IPS DF 4.7 (cell line): Measurements from ENCODE around the gene CGB8.
"Not testable (repeated sequence)": the region's sequence is repeated elsewhere in the genome, so short reads cannot be mapped to it uniquely, and the experiment has no call there.

Experiments
- DNase-seq: peaks from one replicate; pipeline ENCODE4 v3.0.0-alpha.2; 2013; ENCODE audit warnings: low spot score; ENCODE audit errors: extremely low read depth

The CGB8 gene

DNA sequence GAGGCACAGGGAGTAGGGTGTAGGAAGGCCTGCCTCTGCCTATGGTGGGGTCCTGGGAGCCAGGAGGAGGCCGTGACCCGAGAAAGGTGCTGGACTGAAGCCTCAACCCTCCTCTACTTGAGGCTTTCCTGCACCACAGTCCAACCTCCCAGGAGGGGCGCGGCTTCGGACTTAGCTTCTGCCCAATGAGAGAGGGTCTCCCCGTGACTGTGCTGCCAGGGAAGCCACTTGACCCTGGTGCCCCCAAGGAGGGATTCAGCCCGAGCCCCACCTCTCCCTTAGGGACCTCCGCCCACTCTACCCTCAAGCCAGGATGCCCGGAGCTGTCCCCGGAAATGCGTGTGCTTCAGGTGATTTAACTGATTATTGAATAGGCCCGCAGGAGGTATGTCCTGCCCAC lies at the start of gene CGB8:
TSS of gene CGB8 (minus strand) at position 101 of the 400 bp plus-strand sequence. CDS start 372 bp downstream, outside the sequence.
- not testable (repeated sequence) for DNase-seq

DNA sequence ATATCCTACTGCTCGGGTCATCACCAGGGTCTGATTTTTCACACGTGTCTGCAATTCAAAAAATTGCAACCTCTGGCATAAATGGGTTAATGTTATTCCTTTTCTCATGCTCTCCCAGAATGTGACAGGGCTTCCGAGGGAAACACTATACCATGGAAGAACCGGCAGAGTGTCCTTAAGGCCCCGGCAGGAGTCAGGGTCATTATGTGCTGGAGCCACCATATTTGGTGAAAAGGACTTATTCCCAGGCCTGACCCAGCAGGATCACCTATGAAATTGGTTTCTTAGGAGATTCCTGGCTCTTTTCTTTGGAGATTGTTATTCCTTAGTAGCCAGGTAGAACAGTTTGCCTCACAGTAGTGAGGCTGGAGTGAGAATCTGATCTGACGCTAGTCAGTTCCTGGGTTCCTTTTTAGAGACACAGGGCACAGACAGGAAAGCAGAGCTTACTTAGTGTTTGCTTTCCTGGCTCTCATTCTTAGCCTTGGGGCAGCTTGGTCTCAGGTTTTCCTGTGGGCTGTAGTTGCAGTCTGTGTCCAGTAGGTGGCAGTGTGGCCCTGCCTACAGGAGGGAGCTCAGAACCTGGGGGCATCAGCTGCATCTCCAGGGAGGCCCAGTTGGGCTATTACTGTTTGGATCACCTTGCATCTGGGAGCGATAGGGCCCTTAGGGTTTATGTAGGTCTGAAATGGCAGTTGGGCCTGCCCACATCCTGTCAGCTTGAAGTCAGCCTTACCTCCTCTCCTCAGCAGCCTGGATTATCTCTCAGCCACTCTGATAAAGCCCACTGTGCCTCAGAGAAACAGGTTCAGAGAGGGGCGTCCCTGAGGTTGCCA lies 48.8 kb upstream of the CGB8 start:
- DNase-seq, result no peak

DNA sequence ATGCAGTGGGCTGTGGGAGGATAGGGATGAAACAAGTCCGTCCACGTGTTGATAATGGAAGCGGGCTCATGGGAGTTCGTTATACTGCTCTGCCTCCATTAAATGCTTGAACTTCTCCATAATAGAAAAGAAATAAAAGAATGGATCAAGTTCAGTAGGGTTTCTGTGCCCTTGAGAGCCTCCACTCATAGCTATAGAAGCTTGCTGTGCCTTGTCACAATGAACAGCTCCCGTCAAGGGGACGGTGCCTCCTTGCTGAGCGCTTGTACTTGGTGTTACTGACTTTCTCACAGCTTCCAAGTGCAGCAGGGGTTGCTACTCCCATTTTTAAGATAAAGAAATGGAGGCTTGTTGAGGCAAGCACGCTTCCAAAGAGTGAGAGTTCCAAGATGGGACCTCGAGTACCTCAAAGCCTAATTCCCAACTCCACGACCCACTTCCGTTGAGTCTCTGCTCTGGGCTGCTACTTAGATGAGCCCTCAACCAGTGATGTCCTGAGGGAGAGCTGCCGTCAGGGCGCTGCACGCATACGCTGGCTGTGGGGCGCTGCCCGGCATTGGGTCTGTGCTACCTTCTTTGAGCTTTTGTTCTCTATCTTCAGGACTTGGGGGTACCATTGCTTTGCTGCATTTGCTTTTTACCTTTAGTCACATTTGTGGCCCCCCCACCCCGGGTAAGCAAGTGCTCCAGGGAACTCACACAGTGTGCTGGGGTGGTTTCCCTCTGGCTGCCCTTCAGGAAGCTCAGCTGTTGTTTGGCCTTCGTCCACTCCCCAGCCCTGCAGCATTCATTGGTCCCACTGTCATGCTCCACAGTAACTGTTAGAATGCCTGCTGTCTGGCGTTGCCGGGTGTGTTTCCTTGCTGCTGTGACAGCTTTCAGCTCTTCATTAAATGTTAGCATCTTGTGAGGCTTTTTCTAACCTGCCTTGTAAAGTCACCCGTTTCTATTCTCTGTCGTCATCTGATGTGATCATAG lies 45.9 kb upstream of the CGB8 start:
- no peak for DNase-seq

DNA sequence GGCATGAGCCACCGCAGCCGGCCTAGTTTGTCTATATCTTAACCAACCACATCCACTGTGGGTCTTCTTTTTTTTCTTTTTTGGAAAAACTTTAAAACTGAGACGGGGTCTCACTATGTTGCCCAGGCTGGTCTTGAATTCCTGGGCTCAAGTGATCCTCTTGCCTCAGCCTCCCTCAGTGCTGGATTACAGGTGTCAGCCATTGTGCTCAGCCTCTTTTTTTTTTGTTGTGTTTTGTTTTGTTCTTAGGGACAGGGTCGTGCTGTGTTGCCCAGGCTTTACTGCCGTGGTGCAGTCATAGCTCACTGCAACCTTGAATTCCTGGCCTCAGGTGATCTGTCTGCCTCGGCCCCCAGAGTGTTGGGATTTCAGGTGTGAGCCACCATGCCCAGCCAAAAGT lies 43.8 kb upstream of the CGB8 start:
- no peak for DNase-seq

DNA sequence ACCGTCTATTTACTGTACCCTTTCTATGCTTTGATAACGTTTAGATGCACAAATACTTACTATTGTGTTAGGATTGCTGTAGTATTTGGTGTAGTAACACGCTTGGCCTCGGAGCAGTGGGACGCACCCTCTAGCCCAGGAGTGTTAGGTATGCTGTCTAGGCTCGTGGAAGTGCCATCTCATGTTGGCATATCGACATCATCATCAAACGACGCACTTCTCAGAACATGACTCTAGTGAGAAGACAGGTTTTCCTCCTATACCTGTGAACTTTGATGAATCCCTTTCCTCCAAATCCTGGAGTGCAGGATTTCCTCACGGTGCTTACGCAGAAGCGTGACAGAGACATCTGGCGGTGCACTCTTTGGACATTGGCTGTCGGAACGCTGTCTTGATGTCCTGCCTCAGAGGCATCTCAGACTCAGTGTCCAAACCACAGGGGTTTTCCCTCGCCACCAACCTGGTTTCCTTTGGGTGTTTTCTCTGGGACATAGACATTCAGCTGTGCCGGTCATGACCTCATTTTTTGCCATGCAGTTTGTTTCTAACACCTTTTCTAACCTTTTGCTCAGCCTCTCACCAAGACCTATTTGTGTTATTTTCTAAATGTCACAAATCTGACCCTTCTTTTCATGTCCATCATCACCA lies 42.6 kb upstream of the CGB8 start:
- DNase-seq, result no peak

DNA sequence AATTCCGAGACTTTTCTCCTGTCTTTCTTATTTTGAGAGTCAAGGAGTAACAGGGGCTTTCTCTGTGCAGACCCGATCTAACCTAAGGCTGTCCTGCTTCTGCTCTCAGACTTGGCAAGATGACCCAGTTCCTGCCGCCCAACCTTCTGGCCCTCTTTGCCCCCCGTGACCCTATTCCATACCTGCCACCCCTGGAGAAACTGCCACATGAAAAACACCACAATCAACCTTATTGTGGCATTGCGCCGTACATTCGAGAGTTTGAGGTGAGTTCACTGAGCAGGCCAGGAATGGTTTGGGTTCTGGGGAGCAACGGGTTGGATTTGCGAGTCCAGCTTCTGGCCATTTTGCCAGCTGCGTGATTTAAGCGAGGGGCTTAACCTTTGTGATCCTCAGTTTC lies 37.4 kb upstream of the CGB8 start:
- DNase-seq, result no peak

DNA sequence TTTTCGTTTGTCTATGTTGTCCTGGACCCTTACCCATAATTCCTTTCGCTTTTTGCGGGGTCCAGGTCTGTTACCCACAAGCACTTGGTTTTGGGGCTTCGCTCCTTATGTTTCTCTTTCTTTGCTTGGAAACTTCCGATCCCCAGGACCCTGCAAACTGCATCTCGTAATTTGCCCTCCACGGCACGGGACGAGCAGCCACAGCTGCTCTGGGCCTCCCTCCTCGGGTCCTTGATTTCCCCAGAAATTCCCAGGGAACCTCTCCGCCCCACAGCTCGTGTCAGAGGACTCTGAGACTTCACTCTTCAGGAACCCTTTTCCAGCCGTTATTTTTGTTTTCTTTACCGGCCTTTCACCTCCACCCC lies 36.9 kb upstream of the CGB8 start:
- DNase-seq, result no peak

- DNase-seq, result peak; percentile 98
Observed at GRCh38 chr19:49085020-49085867, 36.3 kb upstream of the CGB8 start, which contains the start of gene SNRNP70. Gene SNRNP70 (plus strand): TSS chr19:49085451. CDS start chr19:49086415, 964 bp downstream.

- DNase-seq, result no peak
Observed at GRCh38 chr19:49084206-49085019, 35.5 kb upstream of the CGB8 start.

DNA sequence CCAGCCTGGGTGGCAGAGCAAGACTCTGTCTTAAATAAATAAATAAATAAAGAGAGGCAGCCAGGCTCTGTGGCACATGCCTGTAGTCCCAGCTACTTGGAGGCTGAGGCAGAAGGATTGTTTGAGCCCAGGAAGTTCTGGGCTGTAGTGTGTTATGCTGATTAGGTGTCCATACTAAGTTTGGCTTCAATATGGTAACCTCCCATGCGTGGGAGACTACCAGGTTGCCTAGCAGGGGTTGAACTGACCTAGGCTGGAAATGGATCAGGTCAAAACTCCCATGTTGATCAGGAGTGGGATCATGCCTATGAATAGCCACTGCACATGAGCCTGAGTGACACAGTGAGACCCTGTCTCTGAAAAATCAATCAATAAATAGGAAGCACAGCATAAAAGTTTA lies 32.4 kb upstream of the CGB8 start:
- no peak for DNase-seq

- DNase-seq, result no peak
Observed at GRCh38 chr19:49080392-49080791, 31.5 kb upstream of the CGB8 start.

GRCh38 chr19:49074869-49075268 lies 26.0 kb upstream of the CGB8 start:
- not testable (repeated sequence) for DNase-seq

DNA sequence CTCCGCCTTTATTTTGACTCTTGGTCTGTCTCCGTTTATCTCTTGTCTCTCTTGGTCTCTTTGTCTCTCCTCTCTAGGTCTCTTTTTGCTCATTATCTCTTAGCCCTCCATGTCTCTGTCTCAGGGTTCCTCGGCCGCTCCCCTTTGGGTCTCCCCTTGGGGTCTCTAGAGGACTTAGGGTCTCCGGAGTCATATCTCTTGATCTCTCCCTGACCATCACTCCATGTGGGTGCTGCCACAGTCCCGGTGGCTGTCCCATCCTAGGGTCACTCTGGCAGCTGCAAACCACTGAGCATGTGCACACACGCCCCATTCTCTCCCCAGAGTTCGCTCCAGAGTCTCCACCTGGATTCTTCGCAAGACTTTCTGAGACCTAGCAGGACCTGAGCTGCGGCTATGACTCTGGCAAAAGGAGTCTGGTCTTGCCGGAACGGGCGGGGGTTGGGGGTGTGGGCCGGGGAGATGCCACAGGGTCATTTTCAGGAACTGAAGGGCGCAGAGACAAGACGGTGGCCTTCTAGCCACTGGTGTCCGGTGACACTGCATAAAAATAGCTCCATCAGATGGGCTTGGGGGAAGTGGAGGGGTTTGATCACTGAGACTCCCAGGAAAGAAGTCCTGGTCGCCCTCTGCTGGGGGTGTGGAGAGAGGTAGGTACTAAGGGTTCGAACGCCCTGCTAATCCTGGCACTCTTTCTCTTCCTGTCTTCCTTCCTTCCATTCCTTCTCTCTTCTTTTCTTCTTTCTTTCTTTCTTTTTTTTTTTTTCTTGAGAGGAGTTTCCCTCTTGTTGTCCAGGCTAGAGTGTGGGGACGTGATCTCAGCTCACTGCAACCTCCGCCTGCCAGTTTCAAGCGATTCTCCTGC lies 24.8 kb upstream of the CGB8 start:
- DNase-seq, result no peak

DNA sequence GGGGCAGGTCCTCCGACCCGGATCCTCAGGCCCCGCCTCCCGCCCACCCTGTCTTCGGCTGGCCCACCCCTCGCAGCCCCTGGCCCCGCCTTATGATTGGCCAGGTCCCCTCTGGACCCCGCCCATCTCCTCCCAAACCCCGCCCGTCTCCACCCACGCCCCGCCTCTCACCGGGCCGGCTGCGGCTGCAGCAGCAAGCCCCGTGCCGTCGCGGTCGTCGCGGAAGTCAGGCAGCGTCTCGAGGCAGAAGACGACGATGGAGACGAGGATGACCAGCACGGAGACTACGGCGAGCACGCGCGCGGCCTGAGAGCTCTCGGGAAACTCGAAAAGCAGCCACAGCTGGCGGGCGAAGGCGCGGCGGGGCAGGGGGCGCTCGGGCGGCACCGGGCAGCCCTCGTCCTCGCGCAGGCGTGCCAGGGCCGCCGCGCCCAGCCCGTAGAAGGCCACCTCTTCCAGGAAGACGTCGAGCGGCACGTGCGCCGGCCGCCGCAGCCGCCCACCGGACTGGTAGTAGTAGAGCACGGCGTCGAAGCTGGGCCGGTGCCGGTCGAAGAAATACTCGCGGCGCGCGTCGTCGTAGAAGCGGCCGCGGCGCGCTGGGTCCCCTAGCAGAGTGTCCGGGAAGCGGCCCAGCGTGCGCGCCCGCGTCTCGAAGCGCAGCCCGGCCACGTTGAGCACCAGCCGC lies 23.1 kb upstream of the CGB8 start:
- DNase-seq, result no peak

GRCh38 chr19:49070416-49070815 lies 21.5 kb upstream of the CGB8 start:
- DNase-seq, result no peak

DNA sequence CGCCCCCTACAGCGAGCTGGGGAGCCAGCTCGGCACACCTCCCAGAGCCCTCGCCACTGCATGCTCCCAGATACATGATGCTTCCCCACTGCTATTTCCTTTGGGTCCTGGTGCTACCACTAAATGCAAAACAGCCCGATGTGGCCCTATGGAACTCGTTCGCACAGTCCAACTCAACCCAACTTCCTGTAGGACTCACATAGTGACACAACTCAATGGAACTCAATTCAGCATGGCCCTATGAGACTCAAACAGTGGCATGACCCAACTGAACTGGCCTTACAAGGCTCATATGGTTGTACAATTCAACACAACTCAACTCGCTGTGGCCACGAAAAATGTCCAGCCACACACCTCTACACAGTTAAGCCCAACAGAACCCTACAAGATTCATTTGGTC lies 20.1 kb upstream of the CGB8 start:
- no peak for DNase-seq

- no peak for DNase-seq
Observed at GRCh38 chr19:49067554-49067953, 18.6 kb upstream of the CGB8 start.

GRCh38 chr19:49065905-49066512 lies 17.1 kb upstream of the CGB8 start:
- no peak for DNase-seq
